ENCODE measurements around the gene CSNK1G3.
A peak's percentile ranks its signal among the peaks of the same experiment; 100 is the strongest.

The CSNK1G3 gene

DNA sequence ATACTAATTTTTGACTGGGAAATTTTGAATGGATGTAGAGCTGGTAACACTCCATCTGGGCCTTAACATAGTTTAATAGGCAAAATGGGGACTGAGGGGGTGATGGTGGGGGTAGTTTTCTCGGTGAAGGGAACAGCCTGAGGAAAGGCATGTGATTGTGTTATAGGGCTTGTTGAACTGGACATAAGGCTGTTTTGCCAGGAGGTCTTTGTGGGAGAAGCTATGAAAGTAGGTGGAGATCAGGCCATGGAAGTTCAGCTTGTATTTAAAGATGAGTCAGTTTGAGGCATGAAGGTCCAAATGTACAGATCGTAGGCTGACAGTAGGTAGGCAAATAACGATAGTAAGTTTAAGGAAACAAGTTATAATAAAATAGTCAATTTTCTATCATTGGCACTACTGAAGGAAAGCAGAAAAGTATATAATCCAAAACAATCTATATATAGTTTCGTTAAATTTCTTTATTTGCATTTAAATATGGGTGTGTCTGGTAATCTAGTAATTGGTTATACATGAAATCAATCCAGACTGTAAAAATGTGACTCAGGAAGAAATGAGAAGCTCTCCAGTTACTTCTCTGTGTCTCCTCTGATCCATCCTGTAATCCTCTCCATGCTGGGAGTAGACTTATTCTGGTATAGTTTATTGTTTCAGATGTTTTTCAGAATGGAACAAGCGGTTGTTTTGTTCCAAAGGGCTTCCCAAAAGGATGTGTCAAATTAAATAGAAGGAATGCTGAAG lies 2.8 kb downstream of the CSNK1G3 start:
- no peak for DNase-seq

DNA sequence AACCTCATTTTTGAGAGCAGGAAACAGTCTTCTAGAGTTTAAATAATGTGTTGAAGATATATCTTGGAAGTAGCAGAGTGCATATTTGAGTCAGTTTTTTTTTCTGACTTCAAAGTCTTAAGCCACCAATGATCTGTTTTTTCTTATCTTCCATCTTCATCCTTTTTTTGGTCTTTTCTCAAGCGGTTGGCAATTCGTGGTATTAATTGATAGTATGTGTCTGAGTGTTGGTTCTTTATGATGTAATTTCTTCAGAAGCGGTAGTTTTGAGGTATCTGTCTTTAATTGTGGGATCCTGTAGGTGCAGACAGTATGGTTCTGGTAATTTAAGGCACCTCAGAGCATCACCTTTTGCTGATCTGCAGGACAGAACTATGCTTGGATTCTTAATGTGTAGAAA lies 3.9 kb downstream of the CSNK1G3 start:
- no peak for DNase-seq

DNA sequence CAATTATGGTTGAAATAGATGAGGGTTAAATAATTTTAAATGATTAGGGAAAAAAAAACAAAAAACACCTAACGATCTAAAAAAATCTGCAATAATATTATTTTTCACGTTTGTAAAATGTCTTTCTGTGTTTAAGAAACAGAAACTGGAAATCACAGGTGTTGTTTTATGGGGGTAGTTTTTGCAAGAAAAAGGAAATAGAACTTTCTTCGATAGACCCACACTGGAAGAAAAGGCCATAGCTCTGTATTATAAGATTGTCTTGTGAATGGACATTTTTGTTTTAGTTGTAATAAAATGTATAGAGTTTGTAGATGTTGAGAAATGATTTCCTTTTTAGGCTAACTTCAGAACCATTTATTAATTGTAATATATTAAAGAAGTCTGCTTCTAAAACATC lies 5.5 kb downstream of the CSNK1G3 start:
- no peak for DNase-seq

DNA sequence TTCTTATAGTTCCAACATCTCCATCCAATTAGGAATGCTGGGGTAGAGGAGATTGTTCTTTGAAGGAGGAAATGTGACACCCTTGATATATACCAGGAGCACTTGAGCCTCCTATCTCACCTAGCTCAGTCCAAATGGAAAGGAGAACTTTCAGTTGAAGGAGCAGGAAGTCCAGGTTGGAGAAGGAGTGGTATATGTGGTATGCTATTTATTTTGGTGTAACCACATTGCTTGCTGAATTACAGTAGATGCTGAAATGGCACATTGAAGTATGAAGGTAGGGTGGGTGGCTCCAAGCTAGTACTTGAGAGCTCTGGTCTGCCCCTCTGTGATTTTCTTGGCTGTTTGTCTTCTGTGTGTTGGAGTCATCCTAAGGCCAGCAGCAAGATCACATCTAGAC lies 6.1 kb downstream of the CSNK1G3 start:
- no peak for DNase-seq

DNA sequence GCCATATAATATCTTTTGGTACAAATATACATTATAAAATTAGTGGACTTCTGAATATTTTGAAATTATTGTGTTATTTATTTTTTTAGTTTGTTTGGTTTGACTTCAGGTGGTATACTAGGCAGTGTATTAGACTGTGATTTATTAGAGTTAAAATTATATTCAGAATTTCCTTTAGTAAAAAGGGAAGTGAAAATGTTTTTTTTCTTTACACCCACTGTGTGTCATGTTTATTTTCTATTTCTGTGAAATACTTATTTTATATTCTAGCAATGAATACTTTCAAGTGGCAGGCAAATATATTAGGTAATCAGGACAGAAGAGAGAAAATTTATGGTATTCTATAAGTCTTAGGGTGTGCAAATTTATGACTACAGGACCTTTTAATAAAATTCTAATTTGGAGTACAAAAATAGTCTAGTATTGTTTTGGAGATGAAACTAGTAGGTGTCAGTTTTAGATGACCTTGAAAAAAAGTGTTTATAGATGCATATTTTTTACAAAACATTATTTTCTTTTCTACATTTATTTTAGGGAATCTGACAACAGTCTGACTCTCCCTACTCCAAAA lies 8.8 kb downstream of the CSNK1G3 start:
- no peak for DNase-seq

DNA sequence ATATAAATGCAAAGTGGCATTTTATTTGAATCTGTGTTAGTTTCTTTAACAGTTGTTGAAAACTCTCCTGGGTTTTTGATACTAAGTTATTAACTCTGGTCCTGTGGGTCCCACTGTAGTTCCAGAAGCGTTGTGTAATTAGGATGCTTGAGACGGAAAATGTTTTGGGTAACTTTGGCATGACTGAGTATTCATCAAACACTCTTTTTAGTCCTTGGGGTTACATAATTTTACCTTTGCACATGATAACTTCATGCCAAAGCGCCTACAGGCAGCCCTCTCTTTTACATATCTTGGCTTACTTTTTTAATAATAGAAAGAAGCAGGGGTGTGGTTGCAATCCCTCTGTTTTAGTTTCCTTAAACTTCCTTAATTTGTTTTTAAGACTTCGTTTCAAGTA lies 12.2 kb downstream of the CSNK1G3 start:
- DNase-seq, result no peak

DNA sequence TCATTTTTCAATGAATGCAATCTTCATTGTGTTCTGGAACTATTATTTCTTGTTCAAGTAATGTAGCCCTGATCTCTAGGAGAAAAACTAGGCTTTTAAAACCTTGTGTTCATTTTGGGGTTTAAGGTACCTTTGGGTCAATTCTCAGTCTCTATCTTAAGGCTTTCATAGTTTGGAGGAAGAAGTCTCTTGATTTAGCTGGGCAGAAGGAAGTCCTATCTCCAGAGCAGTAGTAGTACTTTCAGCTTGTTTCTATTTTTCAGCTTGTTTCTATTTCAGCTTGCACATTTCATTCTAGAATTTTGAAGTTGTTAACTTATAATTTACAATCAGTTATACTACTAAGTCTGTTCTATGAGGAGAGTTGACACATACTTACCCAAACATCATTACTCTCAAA lies 15.2 kb downstream of the CSNK1G3 start:
- no peak for DNase-seq

DNA sequence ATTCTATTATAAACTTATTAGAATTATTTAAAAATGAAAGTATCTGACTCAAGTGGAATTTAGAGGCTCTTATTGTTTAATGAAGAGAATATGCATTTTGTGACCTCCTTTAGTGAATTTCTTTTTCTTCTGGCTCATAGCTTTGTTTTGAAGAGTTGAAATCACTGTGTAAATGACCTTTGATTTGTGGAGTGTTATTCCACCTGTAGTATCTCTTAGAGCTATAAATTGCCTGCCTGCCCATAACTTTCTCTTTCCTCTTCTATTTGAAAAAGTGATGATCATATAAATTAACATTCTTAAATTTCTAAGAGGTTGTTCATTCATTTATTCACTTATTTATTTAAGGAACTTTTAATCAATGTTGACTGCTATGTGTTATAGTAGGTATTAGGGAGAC lies 16.1 kb downstream of the CSNK1G3 start:
- DNase-seq, result no peak

DNA sequence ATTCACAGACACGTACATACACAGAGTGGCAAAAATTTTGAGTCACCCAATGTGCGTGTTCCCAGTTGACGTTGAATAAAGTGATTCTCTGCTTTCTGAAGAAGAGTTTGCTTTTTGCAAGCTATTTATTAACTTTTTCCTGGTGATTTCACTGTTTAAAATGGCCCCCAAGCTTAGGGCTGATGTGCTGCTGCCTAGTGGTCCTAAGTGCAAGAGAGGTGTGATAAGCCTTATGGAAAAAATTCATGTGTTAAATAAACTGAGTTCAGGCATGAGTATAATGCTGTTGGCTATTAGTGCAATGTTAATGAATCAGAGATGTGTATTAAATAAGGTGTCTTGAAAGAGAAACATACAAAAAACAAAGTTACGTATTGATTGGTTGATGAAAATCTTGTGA lies 16.9 kb downstream of the CSNK1G3 start:
- no peak for DNase-seq

DNA sequence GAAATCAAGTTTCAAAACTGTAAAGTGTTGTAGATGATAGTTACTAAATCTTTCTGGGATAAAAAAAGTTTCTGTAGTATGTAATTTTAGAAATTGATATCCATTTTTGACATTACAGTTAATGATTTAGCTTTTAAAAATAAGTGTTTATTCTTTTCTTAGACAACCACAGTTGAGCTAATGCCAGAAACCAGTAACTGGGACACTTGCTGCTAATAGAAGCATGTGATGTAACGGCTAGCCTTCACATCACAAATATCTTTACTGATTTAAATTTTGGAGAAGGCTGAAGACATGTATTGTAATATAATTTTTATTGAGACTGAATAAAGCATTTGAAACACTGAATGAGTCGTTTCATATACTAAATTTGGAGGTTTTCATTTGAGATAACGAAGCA lies 18.8 kb downstream of the CSNK1G3 start:
- DNase-seq, result no peak

DNA sequence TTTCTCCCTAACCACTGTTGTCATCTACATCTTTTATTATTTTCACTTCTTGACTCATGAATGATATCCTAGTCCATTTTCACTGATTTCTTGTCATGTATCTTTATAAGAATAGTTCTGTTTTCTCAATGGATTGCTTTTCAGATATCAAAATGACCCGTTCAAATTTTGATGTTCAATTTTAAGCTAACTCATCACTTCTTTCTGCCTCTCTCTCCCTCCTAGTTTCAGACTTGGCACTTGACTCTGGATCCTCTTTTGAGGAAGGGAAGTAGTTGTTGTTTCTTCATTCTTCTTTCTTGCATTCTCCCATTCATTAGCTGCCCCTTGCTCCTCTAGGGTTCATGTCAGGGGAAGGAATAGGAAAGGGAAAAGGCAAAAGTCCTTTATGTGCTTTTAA lies 23.7 kb downstream of the CSNK1G3 start:
- no peak for DNase-seq

DNA sequence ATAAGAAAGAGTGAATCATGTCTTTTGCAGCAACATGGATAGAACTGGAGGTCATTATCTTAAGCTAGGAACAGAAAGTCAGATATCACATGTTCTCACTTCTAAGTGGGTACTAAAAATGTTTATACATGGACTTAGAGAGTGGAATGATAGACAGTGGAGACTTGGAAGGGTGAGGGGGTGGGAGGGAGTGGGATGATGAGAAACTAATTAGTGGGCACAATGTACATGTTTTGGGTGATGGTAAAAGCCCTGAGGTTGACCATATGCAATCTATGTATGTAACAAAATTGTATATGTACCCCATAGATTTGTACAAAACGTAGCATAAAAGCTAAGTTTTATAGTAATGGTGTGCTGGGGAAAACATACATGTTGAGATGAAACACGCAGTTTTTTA lies 25.3 kb downstream of the CSNK1G3 start:
- DNase-seq, result no peak

DNA sequence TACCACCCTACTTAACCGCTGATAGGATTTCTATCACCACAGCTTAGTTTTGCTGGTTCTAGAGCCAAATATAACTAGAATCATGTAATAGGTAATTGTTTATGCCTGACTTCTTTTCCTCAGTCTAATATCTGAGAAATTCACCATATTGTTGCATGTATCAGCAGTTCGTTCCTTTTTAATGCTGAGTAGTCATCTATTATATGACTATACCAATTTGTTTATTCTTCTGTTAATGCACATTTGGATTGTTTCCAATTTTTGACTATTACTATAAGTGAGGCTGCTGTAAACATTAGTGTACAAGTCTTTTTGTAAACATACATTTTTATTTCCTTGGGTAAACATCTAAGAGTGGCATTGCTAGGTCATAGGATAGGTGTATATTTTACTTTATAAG lies 25.9 kb downstream of the CSNK1G3 start:
- no peak for DNase-seq

DNA sequence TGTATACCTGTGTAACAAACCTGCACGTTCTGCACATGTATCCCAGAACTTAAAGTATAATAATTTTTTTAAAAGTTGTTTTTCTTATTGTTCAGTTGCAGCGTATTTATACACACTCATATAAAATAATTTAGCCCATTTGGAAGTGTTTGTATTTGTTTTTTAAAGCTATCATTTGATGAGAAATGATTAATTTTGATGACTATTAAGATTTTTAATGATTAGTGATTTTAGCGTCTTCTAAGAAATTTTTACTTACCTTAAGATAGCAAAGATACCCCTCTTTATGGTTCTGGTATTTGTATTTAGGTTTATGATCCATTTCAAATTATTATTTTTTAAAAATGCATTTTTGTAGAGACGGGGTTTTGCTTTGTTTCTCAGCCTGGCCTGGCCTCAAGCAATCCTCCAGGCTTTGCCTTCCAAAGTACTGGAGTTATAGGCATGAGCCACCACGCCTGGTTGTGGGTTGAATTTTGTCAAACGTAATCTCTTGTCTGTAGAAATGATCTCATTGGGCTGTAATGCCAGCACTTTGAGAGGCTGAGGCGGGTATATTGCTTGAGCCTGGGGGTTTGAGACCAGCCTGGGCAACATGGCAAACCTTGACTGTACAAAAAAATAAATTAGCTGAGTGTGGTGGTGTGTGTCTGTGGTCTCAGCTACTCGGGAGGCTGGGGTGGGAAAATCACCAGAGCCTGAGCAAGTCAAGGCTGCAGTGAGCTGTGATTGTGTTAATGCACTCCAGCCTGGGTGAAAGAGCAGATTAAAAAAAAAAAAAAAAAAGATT lies 26.9 kb downstream of the CSNK1G3 start:
- DNase-seq, result no peak

DNA sequence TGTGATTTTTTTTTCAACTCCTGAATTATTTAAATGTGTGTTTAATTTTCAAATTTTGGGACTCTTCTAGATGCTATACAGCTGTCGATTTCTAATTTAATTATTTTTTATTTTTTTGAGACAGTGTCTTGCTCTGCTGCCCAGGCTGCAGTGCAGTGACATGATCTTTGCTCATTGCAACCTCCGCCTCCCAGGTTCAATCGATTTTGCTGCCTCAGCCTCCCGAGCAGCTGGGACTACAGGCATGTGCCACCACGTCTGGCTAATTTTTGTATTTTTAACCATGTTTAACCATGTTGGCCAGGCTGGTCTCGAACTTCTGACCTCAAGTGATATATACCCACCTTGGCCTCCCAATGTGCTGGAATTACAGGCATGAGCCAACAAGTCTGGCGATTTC lies 28.6 kb downstream of the CSNK1G3 start:
- DNase-seq, result no peak

DNA sequence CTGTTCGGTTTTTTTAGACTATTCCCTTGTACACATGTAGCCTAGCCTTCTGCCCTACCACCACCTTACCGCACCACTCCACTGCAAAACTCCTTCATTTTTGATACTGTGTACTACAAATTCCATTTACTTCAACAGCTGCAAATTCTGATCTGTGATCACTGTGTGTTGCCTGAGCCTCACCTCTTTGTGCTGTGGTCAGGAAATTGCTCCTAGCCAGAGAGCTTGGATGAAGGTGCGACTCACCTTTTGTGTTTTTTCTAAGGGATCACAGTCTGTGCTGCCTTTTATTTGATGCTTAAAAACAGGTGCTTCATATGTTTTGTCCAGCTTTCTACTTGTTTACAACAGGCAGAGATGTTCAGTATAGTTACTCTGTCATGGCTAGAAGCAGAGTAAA lies 31.5 kb downstream of the CSNK1G3 start:
- no peak for DNase-seq

DNA sequence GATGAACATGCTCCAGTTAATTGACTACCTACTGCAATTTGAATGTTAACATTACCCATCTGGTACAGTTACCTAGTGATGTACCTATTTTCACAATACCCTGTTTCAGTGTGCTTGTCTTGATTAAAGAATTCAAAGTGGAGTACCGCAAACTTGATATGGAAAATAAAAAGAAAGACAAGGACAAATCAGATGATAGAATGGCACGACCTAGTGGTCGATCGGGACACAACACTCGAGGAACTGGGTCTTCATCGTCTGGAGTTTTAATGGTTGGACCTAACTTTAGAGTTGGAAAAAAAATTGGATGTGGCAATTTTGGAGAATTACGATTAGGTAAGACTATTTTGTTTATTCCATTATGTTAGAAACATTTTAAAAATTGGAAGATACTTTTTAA lies 33.5 kb downstream of the CSNK1G3 start:
- peak; percentile 32 for DNase-seq

DNA sequence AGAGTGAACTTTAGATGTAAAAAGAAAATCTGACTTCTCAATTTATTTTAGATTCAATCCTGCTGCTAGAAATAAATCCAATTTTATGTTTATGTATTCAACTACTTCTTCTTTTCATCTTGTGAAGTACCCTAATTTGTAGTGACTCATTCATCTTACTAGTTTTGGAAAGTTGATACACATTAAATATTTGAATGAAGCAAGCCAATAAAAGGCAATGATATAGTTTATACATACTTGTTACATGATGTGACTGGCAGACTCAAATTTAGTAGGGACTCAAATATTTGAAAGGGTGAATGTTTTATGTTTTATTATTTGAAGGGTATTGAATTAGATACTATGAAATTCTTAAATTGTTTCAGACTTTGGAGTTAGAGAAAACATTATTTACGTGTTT lies 34.7 kb downstream of the CSNK1G3 start:
- DNase-seq, result no peak

DNA sequence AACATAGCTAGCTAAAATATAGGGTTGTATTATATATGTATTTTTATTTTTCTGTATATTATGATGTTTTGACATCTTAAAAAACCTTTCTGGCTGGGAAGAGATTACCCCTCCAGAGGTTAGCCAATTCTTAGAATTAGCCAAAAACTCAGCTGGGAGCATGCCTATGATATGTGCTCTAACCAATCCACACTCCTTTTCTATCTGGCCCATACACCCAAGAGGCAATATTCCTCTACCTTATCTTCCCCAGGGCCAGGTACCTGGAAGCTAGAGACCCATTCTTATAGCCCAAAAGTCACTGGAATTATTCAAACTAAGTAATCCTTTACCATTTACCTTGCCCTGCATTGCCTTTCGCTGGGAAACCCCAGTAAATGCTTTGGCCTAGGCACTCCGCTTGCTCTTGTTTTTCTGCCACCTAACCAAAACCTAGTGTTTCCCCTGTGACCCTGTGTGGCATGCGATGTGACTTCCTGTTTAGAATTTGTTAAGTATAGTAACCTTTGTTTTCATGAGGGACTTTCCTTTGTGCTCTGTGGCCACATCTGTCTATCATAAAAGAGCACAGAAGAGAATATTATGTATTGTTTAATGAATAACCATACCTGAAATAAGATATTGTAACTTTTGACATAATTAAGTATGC lies 37.4 kb downstream of the CSNK1G3 start:
- no peak for DNase-seq

DNA sequence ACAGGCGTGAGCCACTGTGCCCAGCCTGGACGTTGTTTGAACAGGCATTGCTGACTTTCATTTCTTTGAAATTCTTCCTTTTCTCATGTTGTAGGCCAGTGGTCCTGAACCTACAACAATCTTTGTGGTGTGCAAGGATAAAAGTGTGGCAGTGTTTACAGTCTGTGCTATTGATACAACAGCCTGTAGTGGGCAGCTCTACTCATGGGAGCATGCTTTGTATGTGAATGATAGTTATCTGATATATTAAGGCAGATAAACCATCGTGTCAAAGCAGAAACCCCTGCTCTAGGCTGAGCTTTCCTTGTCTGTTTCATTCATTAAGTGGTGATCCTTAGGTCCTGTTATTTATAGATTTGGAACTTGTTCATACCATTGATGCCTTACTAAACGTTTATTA lies 42.6 kb downstream of the CSNK1G3 start:
- no peak for DNase-seq

DNA sequence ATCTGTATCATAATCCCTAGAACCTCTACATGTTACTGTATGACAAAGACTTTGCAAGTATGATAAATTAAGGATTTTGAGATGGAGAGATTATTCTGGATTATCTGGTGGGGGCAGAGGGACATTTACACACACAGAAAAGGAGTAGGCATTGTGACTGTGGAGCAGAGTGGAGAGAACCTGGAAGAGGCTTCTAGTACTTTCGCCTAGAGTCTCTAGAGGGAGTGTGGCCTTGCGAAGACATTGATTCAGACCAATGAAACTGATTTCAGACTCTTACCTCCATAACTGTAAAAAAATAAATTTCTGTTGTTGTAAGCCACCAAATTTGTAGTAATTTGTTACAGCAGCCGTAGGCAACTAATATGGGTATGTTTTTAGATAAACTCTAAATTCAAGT lies 45.9 kb downstream of the CSNK1G3 start:
- DNase-seq, result no peak

DNA sequence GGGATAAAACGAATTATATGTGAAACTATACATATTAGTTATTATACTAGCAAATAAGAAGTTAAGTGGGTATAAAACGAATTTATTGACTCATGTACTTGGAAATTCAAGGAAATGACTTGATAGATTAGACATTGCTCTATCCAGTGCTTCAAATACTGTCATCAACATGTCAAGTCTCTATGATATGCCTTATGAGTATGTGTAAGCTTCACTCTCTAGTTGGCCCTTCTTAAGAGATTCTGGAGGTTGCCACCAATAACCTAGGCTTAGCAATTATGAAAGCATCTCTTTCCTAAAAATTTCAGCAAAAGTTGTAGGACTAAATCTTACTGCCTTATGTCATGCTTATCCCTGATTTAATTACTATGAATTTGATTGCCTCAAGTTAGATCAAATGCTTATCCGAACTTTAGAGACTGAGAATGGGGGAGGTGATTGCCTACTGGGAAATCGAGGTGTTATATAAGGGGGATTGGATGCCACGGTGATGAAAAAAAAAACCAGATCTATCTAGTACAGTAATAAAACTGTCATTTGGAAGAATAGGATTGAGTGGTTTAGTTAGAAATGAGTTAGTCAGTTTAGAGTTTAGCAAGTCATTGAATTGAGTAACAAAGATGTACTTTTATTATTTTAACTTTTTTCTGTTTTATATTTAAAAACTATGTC lies 46.9 kb downstream of the CSNK1G3 start:
- no peak for DNase-seq

DNA sequence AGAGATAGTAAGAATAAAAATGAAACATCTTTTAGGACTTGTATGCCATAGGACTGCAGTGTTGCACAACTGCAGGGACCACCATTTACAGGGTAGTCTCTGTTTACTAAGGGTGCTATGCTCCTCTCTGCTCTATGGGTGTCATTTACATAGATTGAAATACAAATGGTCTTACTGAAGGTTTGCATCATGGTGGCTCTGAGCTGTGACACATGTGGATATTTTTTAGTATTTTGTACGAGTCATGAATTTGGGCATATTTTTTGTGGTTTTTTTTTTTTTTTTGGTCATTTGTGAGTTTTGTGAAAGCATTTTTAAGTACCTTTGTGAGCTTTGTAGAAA lies 47.4 kb downstream of the CSNK1G3 start:
- no peak for DNase-seq

Data from OCI-M1 (cell line).